Measurements from ENCODE around the gene FUZ.

Gene FUZ

GRCh38 chr19:49807904-49808675 lies 5.0 kb downstream of the FUZ start:
- no peak for FAIRE-seq
- DNase-seq (ENCODE audit: low spot score): no peak

GRCh38 chr19:49807058-49807903 lies 5.8 kb downstream of the FUZ start:
- DNase-seq (ENCODE audit: low spot score): no peak
- FAIRE-seq: no peak

- DNase-seq (ENCODE audit: low spot score) (no peak), FAIRE-seq (no peak)
Measured at GRCh38 chr19:49806620-49806959, 6.5 kb downstream of the FUZ start.

- DNase-seq (ENCODE audit: low spot score) (no peak), FAIRE-seq (no peak)
Measured at GRCh38 chr19:49805822-49806619, 7.1 kb downstream of the FUZ start.

- no peak for FAIRE-seq
Measured at GRCh38 chr19:49803529-49803856, 9.6 kb downstream of the FUZ start.

GRCh38 chr19:49802836-49803528 lies 10.1 kb downstream of the FUZ start:
- no peak for DNase-seq (ENCODE audit: low spot score)
- FAIRE-seq: no peak

More at GRCh38 chr19:49803529-49803856, 9.6 kb downstream of the FUZ start:
- DNase-seq (ENCODE audit: low spot score): no peak

- FAIRE-seq: no peak
- DNase-seq (ENCODE audit: low spot score): no peak
Measured at GRCh38 chr19:49801966-49802661, 11.0 kb downstream of the FUZ start.

- FAIRE-seq (no peak), DNase-seq (ENCODE audit: low spot score) (no peak)
Measured at GRCh38 chr19:49801401-49801888, 11.6 kb downstream of the FUZ start.

- FAIRE-seq: no peak
- DNase-seq (ENCODE audit: low spot score): no peak
Measured at GRCh38 chr19:49800771-49801170, 12.3 kb downstream of the FUZ start.

- DNase-seq (ENCODE audit: low spot score): no peak
- FAIRE-seq: peak; percentile 50
Measured at GRCh38 chr19:49799798-49800376, 13.2 kb downstream of the FUZ start.

- FAIRE-seq (no peak), DNase-seq (ENCODE audit: low spot score) (no peak)
Measured at GRCh38 chr19:49799271-49799797, 13.8 kb downstream of the FUZ start.

- no peak for FAIRE-seq
Measured at GRCh38 chr19:49798574-49798973, 14.5 kb downstream of the FUZ start.

GRCh38 chr19:49795615-49796014 lies 17.5 kb downstream of the FUZ start:
- FAIRE-seq (no peak), DNase-seq (ENCODE audit: low spot score) (no peak)

More at GRCh38 chr19:49798574-49798973, 14.5 kb downstream of the FUZ start:
- DNase-seq (ENCODE audit: low spot score): no peak

- no peak for FAIRE-seq
Measured at GRCh38 chr19:49793561-49793840, 19.6 kb downstream of the FUZ start.

GRCh38 chr19:49792829-49793560 lies 20.1 kb downstream of the FUZ start:
- FAIRE-seq (no peak), DNase-seq (ENCODE audit: low spot score) (no peak)

More at GRCh38 chr19:49793561-49793840, 19.6 kb downstream of the FUZ start:
- no peak for DNase-seq (ENCODE audit: low spot score)

GRCh38 chr19:49791776-49792445 lies 21.2 kb downstream of the FUZ start:
- FAIRE-seq: no peak
- no peak for DNase-seq (ENCODE audit: low spot score)

GRCh38 chr19:49790866-49791265 lies 22.2 kb downstream of the FUZ start:
- FAIRE-seq (no peak), DNase-seq (ENCODE audit: low spot score) (no peak)

- FAIRE-seq (no peak), DNase-seq (ENCODE audit: low spot score) (no peak)
Measured at GRCh38 chr19:49788857-49789256, 24.2 kb downstream of the FUZ start.

- FAIRE-seq: no peak
- no peak for DNase-seq (ENCODE audit: low spot score)
Measured at GRCh38 chr19:49787746-49788145, 25.3 kb downstream of the FUZ start.
